SK-N-SH (cell line): ENCODE measurements around the gene RAPGEF4. TPM values are rescaled to one million over a fixed set of nuclear protein-coding genes. Genes with fewer than 3 reads are reported as not detected.
A peak's percentile ranks its signal among the peaks of the same experiment; 100 is the strongest.

Experiments
- ELF1 ChIP-seq: IDR thresholded peaks from 2 replicates; pipeline ENCODE4 v1.4.0; 2012
- FOSL2 ChIP-seq: IDR thresholded peaks from 2 replicates; pipeline ENCODE4 v1.4.0; 2012; ENCODE audit warnings: low read depth, mild to moderate bottlenecking, moderate library complexity, borderline replicate concordance
- FOXJ3 ChIP-seq: sonication (generic); formaldehyde crosslinking; IDR thresholded peaks from 2 replicates; pipeline ENCODE4 v1.5.1; 2020; ENCODE audit warnings: mild to moderate bottlenecking, missing genetic modification reagents
- FOXM1 ChIP-seq: IDR thresholded peaks from 2 replicates; pipeline ENCODE4 v1.4.0; 2012; ENCODE audit warnings: low read depth, mild to moderate bottlenecking
- GABPA ChIP-seq: IDR thresholded peaks from 2 replicates; pipeline ENCODE4 v1.4.0; 2012; ENCODE audit warnings: low read depth, mild to moderate bottlenecking
- GATA2 ChIP-seq: sonication (generic); formaldehyde crosslinking; IDR thresholded peaks from 2 replicates; pipeline ENCODE4 v1.5.0; 2020; ENCODE audit warnings: mild to moderate bottlenecking, missing genetic modification reagents
- JUND ChIP-seq: IDR thresholded peaks from 2 replicates; pipeline ENCODE4 v1.4.0; 2012
- MXI1 ChIP-seq: IDR thresholded peaks from 2 replicates; pipeline ENCODE4 v1.6.1; 2012; ENCODE audit warnings: mild to moderate bottlenecking, low read depth, low read length, improper control_type of control experiment
- NRF1 ChIP-seq: IDR thresholded peaks from 2 replicates; pipeline ENCODE4 v1.6.1; 2012; ENCODE audit warnings: low read depth, mild to moderate bottlenecking, low read length
- RAD21 ChIP-seq: IDR thresholded peaks from 2 replicates; pipeline ENCODE4 v1.6.1; 2012; ENCODE audit warnings: mild to moderate bottlenecking, low read length
- RCOR1 ChIP-seq: fragments of 150-350 bp; IDR thresholded peaks from 2 replicates; pipeline ENCODE4 v1.6.1; 2017; ENCODE audit warnings: antibody characterized with exemption, low read length
- RFX5 ChIP-seq: IDR thresholded peaks from 2 replicates; pipeline ENCODE4 v1.6.1; 2012; ENCODE audit warnings: mild to moderate bottlenecking, improper control_type of control experiment, low read length
- SMC3 ChIP-seq: IDR thresholded peaks from 2 replicates; pipeline ENCODE4 v1.6.1; 2012; ENCODE audit warnings: low read depth, low read length, improper control_type of control experiment
- TAF1 ChIP-seq: IDR thresholded peaks from 2 replicates; pipeline ENCODE4 v1.6.1; 2012; ENCODE audit warnings: low read depth, mild to moderate bottlenecking, low read length, moderate library complexity, borderline replicate concordance
- TEAD4 ChIP-seq: IDR thresholded peaks from 2 replicates; pipeline ENCODE4 v1.4.0; 2012; ENCODE audit warnings: mild to moderate bottlenecking, borderline replicate concordance; ENCODE audit not compliant: insufficient read depth
- USF2 ChIP-seq: fragments of 150-350 bp; IDR thresholded peaks from 2 replicates; pipeline ENCODE4 v1.6.1; 2017; ENCODE audit warnings: antibody characterized with exemption, low read length, low read depth, borderline replicate concordance
- YY1 ChIP-seq: IDR thresholded peaks from 2 replicates; pipeline ENCODE4 v1.4.0; 2012; ENCODE audit warnings: low read depth, mild to moderate bottlenecking
- ZBTB33 ChIP-seq: IDR thresholded peaks from 2 replicates; pipeline ENCODE4 v1.4.0; 2012; ENCODE audit warnings: low read depth, borderline replicate concordance
- polyA plus RNA-seq, 3 experiments: library from polyadenylated mRNA; depleted of rRNA; stranded (reverse); fragments of >200 nt; gene quantifications; 2 replicates each; pipeline ENCODE4 v1.2.3, GENCODE V29; 2012
- TF ChIP-seq, protein P1 (sequence below): fragments of 200-600 bp; sonication (generic); IDR thresholded peaks from 2 replicates; pipeline ENCODE4 v1.6.1; 2017; ENCODE audit warnings: antibody characterized with exemption, mild to moderate bottlenecking, moderate library complexity
- TF ChIP-seq, protein P2 (sequence below): IDR thresholded peaks from 2 replicates; pipeline ENCODE4 v1.4.0; 2012; ENCODE audit warnings: low read depth, borderline replicate concordance

RAPGEF4 gene
- polyA plus RNA-seq, 1 of the 3 experiments (the other 2 are of a cell fraction): 0.30 TPM

DNA sequence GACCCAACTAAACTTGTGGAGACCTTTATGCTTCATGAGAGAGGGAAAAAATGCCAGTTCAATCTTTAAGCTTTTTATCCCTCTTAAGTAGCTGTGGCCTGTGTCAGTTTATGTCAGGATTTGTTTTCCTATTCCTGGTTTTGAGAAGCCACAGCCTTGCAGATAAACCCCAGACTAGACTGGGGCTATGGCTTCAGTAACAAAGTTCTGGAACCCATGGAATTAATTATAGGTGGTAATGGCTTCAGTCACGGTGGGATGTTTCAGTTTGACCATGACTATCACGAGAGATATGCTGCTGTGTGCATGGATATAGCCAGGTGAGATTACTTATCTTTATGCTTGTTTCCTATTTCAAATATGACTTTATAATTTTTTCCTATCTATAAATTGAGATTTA lies 134.8 kb downstream of the RAPGEF4 start (continued):
- TF ChIP-seq YY1: no peak
- TF ChIP-seq RFX5: no peak
- TF ChIP-seq USF2: no peak
- no peak for TF ChIP-seq JUND
- TF ChIP-seq RCOR1: peak; percentile 70
- peak; percentile 28; the same call in 1 of the 2 replicates for TF ChIP-seq GATA2
- TF ChIP-seq, protein P1, sequence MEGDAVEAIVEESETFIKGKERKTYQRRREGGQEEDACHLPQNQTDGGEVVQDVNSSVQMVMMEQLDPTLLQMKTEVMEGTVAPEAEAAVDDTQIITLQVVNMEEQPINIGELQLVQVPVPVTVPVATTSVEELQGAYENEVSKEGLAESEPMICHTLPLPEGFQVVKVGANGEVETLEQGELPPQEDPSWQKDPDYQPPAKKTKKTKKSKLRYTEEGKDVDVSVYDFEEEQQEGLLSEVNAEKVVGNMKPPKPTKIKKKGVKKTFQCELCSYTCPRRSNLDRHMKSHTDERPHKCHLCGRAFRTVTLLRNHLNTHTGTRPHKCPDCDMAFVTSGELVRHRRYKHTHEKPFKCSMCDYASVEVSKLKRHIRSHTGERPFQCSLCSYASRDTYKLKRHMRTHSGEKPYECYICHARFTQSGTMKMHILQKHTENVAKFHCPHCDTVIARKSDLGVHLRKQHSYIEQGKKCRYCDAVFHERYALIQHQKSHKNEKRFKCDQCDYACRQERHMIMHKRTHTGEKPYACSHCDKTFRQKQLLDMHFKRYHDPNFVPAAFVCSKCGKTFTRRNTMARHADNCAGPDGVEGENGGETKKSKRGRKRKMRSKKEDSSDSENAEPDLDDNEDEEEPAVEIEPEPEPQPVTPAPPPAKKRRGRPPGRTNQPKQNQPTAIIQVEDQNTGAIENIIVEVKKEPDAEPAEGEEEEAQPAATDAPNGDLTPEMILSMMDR: no peak
- no peak for TF ChIP-seq FOXJ3 (CRISPR knock-in tag)
- TF ChIP-seq ZBTB33: no peak
- TF ChIP-seq GABPA: no peak
- TF ChIP-seq TAF1: no peak
- no peak for TF ChIP-seq SMC3
- TF ChIP-seq FOXM1: no peak
- no peak for TF ChIP-seq ELF1
- TF ChIP-seq TEAD4: no peak
- TF ChIP-seq, protein P2, sequence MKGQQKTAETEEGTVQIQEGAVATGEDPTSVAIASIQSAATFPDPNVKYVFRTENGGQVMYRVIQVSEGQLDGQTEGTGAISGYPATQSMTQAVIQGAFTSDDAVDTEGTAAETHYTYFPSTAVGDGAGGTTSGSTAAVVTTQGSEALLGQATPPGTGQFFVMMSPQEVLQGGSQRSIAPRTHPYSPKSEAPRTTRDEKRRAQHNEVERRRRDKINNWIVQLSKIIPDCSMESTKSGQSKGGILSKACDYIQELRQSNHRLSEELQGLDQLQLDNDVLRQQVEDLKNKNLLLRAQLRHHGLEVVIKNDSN: no peak
- no peak for TF ChIP-seq RAD21
- TF ChIP-seq MXI1: no peak
- no peak for TF ChIP-seq NRF1
- TF ChIP-seq FOSL2: no peak
- TF ChIP-seq, all 33 proteins: peak for 4
